ENCODE data around the gene SV2A.

GRCh38 chr1:149945206-149945605 is 27.6 kb upstream of the SV2A start:
- TF ChIP-seq CTCF (IDR thresholded peaks at IDR 0.05; ENCODE audit: low read depth, low read length) (no peak), EZH2phosphoT487 (IDR thresholded peaks at IDR 0.05; ENCODE audit: low read depth) (no peak)
